ENCODE measurements around the gene CCR7.

The CCR7 gene

GRCh38 chr17:40608061-40608581 is 42.8 kb upstream of the CCR7 start:
- no peak for TF ChIP-seq CTCF (IDR thresholded peaks at IDR 0.05)

GRCh38 chr17:40607641-40608040 is 42.4 kb upstream of the CCR7 start:
- no peak for TF ChIP-seq CTCF (IDR thresholded peaks at IDR 0.05)

GRCh38 chr17:40606548-40607353 is 41.5 kb upstream of the CCR7 start:
- TF ChIP-seq CTCF (IDR thresholded peaks at IDR 0.05): no peak

GRCh38 chr17:40605306-40605705 is 40.0 kb upstream of the CCR7 start:
- no peak for TF ChIP-seq CTCF (IDR thresholded peaks at IDR 0.05)

GRCh38 chr17:40604327-40605080 is 39.2 kb upstream of the CCR7 start:
- no peak for TF ChIP-seq CTCF (IDR thresholded peaks at IDR 0.05)

- no peak for TF ChIP-seq CTCF (IDR thresholded peaks at IDR 0.05)
Observed at GRCh38 chr17:40602445-40603443, 37.5 kb upstream of the CCR7 start.

Measured in LNCAP (cell line).